HG03342 (cell line): ENCODE data around the gene DENND2C.
A peak's percentile ranks its signal among the peaks of the same experiment; 100 is the strongest.

Source experiments
- ATAC-seq: cut with Tn5 transposase; IDR thresholded peaks from one replicate; pipeline ENCODE4 v1.9.1; 2021; ENCODE audit warnings: mild to moderate bottlenecking, moderate library complexity; ENCODE audit not compliant: unreplicated experiment

The DENND2C gene

DNA sequence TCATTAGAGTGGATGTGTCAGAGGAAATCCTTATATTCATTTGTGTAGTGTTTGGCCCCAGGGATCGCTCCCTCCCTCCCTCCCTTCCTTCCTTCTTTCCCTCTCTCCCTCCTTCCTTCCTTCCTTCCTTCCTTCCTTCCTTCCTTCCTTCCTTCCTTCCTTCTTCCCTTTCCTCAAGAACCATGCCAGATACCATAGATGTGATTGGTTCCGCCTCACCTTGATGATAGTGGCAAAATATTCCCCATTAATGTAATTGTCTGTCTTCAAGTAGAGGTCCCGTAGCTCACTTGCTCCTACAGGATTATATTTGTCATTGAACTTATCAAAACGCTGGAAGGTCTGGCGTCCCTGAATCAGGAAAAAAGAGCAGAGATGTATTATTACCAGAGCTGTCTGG, 7.8 kb upstream of the DENND2C start:
- no peak for ATAC-seq

DNA sequence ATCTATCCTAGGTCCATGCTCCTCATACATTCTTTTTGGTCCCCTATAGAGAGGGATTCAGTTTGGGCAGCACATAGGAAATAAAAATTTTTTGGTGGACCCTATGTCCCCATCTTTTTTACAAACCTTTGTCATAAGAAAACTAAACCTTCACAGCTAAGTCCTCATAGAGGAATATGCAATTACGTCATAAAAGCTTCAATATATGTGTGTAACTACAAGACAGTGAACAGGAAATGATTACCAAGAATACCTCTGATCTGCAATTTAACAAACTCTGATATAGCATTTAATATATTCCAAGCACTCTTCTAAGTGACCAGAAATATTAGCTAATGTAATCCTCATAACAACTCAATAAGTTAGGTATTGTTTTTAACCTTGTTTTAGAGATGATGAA, 6.3 kb upstream of the DENND2C start:
- ATAC-seq, result no peak

DNA sequence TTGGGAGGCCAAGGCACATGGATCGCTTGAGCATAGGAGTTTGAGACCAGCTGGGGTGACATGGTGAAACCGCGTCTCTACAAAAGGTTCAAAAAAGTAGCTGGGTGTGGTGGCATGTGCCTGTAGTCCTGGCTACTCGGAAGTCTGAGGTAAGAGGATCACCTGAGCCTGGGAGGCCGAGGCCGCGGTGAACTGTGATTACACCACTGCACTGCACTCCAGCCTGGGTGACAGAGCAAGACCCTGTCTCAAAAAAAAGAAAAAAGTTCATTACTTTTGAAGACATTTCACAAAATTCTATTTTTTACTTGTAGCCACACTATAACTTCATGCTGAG, 2.1 kb upstream of the DENND2C start:
- no peak for ATAC-seq

DNA sequence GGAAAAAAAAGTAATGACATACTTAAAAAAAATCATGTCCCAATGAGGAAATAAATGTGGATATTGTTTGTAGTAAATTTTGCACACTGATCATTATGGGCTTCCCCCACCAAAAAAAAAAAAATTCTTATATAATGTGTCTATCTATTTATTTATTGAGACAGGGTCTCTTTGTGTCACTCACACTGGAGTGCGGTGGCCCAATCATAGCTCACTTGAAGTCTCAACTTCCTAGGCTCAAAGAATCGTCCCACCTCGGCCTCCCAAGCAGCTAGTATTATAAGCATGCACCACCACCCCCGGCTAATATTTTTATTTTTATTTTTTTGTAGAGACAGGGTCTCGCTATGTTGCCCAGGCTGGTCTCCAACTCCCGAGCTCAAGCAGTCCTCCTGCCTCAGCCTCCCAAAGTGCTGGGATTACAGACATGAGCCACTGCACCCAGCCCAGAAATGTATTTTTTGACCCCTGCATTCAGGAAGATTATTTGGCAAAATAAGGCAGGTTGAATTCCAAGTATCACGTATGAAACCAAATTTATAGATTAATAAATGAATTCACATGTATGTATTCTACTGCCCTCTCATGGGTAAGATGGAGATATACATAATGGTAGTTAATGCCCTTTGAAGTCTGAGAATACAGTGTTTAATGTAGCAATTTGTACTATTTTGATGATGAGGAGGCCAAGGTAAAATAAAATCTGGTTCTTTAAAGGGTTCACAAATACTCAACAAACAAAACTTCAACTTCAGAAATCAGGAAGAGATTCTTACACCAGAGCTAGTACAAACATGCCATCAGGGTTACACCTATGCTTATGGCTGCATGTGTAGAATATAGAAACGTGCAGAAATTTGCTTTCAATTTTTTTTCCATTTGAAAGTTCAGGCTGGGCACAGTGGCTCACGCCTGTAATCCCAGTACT, 1.4 kb upstream of the DENND2C start:
- ATAC-seq, result no peak

DNA sequence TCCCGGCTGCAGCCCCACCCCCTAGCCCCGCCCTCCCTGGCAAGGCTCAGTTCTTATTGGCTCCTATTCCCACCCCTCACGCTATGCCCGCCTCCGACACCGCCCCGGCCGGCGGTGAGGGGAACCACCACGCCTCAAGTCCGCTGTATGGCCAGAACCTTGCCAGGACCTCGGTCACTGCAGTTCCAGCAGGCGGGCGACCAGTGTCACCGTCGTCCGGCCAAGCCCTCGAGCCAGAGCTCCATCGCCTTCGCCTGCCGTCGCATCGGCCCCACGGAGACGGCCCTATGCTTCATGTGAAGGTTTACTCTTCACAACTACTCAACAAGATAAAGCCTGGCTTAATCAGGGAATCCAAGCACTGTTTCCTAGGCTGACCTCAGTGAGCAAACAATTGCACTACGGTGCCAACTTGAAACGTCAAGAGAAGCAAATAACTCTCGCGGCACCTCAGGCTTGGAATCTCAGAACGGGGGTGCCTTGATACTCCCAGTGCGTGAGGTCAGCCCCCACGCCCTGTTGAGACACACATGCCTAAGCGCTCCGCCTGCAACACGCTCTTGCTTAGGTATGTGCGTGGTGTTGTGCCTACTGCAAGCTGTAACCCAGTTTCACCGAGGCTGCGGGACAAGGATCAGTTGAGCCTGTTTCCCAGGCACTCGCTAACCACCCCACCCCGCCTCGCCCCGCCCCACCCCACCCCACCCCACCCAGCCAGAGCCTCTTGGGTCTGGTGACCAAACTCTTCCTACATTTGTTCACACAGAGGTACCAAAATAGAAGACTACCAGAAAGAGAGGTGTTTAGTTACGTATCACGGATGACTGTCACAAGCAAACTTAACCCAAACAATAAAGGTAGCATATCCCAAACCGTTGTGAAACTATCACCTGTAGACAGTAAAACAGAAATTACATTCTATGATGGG, 498 bp upstream of the DENND2C start:
- ATAC-seq, result peak; percentile 97

DNA sequence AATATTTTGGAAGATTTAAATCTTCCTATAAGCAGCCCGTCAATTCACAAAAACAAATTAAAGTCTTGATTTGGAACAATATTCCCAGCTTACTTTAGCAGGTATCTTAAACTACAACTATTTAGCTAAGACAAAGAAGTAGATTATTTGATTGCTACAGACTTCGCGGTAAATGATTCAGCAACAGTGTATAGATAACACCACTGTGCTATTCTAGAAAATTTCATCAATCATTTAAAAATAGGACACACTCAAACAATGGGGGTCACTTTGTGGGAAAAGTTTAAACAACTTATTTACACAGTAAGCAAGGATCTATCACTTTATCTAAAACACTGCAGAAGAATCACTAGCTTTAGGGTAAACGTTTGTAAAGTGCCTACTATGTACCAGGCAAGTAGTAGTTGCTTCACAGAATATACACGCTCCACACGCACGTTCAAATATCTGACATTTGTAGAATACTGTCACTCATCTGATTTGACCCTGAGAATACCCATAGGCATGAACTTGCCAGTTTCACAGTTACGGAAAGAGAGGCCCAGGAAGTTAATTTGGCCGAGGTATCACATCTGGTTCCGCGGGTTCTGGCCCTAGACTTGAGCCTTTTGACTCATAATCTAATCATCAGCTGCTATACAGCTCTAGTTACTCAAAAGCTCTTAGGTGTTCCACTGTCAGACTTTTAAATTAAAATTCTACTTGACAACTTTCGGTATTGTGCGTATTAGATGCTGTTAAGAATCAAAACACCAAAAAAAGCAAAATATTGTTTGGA, 876 bp downstream of the DENND2C start:
- no peak for ATAC-seq

DNA sequence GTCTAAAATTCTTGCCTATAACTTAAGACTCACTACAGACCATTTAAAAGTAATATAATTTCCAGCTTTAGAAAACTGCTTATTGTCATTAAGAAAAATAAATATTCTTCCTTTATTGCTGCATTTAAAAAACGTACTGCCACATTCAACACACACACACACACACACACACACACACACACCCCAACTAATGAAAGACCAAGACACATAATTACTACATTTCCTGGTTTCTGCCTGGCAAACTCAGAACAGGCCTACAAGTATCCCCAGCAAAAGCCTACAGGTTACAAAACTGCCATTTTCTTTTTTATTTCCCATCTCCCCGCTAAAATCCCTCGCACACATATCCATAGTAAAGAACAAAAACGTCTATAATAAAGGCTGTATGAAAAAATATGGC, 1.5 kb downstream of the DENND2C start:
- ATAC-seq, result no peak

DNA sequence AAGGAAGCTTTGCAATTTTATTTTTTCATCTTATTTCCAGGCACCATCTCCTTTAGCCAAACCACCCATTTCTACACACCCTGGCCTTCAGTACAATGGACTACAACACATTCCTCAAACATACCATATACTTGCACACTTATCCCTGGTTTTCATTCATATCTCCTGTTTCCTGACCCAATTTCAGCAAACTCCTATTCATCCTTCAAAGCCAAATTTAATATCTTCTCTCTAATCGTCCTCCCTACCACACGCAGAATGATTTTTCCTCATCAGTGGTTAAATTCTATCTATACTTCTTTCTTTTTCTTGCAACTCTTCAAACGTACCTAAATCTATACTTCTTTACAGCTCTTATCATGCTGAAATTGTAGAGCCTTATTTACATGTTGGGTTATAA, 2.9 kb downstream of the DENND2C start:
- no peak for ATAC-seq

DNA sequence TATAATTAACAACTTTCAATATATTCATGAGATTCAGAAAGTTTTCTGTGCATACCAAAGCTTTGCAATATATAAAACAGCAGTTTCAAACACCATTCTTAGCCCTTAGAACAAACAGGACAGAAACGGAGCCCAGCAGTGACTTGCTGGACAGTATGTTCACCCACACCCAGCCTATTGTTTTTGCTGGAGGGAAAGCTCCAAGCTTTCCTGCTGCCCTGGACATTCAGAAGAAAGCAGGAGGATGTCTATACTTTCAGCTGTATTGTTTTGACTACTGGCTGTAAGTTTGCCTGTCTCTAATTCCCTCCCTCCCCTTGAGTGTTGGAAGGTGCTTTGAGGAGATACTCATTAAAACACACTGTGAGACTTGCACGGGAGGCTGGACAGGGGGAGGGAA, 9.6 kb downstream of the DENND2C start:
- ATAC-seq, result no peak

DNA sequence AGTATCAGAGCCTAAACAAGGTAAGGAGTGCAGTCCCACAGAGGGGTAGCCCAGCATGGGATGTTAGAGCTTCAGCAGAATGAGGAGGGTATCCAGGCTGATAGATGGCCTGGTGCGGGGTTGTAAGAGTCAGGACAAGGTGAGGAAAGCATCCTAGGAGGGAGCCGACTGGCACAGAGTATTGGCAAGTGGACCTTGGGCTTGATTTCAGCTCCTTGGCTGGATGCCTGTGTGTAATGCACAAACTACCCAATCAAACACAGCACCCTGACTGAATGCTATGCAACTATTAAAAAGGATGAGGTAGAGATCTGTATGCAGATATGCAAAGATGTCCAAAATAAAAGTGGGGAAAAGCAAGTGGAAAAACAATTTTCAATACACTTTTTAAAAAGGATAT, 18.0 kb downstream of the DENND2C start:
- no peak for ATAC-seq

DNA sequence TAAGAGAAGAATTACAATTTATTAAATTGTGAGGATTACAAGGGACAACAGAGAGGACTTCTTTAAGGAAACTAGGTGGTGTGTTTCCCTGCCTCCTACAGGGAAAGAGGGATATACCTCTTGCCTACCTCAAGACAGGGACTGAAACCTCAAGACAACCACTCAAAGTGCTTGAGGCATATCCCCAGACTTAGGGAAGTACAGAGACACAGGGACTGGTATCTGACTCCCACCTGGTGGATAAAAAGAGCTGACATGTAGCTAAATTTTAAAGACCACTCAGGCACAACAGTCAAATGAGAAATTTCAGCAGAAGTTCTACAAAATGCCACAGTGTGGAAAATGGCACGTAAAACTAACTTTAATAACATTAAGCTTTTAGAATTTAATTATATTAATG, 21.3 kb downstream of the DENND2C start:
- ATAC-seq, result no peak

DNA sequence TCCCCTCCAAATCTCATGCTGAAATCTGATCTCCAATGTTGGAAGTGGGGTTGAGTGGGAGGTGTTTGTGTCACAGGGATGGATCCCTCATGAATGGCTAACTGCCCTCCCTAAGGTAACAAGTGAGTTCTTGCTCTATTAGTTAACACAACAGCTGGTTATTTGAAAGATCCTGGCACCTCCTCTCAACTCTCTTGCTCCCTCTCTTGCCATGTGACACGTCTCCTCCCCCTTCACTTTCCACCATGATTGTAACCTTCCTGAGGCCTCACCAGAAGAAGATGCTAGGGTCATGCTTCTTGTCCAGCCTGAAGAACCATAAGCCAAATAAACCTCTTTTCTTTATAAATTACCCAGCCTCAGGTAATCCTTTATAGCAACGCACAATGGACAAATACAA, 28.5 kb downstream of the DENND2C start:
- ATAC-seq, result no peak

DNA sequence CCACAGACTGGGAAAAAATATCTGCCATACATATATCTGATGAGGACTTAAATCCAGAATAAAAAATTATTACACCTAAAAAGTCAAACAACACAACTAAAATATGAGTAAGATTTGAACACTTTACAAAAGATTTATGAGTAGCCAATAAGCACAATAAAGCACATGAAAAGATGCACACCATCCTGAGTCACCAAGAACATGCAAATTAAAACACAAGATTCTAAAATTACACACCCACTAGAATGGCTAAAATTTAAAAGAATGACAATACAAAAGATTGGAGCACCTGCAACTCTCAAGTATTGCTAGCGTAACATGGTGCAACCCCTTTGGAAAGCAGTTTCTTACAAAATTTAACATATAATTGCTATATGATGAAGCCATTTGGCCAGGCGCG, 30.9 kb downstream of the DENND2C start:
- no peak for ATAC-seq

DNA sequence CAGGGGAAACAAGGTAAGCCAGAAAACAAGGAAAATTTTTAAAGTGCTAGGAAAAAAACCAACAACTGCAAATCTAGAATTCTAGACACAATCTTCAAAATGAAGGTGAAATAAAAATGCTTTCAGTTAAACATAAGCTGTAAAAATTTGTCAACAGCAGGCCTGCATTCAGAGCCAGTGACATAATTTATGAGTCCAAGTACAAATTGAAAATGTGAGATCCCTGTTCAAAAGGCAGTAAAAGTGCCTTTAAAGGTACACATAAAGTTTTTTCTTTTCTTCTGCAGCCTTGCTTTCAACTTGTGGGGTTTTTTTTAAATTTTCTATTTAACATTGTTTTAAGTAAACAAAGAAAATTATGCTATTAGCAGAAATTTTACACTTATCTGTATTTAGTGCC, 37.4 kb downstream of the DENND2C start:
- ATAC-seq, result no peak

DNA sequence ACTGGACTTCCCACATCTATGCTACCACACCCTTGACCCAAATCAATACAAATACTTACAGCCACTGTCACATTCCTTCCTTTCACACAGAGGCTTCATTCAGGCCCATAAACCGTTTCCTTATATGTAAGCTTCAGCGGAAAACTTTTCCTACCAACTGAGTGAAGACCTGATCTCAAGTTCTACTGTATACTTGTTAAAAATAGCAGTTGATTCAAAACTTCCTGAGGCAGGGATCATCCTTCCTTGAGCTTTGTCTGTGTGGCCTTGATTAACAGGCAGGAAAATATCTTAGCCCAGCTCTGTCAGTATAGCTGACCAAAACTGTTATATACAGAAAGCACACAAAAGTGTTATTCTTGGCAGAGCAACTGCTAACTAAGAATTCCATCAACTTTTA, 42.7 kb downstream of the DENND2C start:
- no peak for ATAC-seq

DNA sequence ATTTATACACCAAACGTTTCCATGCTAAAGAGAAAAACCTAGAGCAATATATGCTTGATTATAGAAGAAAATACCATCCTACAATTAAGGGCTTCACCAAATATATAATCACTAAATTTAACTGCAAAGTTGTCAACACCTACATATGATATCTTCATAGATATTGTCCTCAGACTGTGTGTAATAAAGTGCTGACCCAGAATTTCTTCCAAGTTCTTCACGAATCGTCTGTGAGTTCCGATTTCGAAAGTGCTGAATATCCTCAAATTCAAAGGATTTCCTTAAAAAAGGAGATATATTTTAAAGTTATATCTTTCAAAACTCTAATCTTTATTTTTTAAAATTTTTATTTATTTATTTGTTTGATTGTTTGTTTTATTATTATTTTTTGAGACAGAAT, 46.5 kb downstream of the DENND2C start:
- no peak for ATAC-seq

DNA sequence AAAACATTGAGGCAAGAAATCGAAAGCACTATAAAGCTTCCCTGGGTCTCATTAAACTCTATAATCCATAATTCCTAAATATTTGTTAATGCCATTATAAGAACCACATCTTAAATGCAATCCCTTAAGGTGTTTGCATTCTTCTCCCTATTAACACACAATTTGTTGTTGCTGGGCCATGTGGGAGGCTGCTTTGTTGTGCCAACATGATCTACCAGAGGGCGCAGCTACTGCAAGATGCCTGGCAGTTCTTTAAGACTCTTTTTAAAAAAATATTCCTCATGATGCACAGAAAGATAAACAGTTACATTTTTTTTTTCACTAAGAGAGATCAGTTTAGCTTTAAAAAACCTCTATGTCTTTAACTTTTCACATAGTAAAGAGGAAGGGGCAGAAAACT, 49.4 kb downstream of the DENND2C start:
- ATAC-seq, result no peak

DNA sequence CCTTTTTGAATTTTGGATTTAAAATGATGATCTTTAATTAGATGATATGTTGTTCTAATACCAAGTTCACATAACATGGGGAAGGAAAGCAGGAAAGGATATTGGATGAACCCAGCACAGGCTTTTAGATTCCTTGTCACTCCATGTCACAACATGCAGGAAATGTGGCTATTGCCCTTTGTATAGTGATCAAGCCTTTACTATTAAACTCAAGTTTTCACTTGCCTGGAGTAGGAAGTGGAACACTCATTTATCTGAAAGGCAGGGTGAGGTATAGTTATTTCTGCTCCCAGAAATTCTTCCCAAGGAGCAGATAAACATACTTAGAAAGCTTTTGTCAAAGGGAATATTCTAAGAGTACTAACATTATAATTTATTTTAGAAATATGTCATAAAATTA, 51.2 kb downstream of the DENND2C start:
- no peak for ATAC-seq

DNA sequence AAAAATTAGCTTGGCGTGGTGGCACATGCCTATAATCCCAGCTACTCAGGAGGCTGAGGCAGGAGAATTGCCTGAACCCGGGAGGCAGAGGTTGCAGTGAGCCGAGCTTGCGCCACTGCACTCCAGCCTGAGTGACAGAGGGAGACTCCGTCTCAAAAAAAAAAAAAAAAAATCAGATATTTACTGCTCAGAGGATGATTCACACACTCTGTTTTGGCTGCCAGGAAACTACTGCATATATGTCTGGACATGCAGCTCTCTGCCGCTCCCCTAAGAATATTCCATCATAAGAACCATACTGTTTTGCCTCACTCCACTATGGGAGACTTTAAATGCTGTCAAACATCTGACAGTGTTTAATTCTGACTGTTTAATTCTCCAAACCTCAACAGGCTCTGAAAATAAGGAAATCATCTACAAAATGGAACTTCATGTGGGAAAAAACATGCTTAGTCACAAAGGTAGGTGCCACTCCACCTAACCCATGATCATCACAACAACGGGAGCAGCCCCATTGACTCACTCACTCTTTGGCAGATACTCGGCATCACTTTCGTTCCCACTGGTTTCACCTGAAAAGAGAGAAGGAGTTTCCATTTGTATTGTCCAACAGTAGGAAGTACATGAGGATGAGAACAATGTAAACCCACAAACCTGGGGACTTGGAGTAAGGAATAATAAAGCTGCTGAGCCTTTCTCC, 59.2 kb downstream of the DENND2C start:
- ATAC-seq, result no peak

DNA sequence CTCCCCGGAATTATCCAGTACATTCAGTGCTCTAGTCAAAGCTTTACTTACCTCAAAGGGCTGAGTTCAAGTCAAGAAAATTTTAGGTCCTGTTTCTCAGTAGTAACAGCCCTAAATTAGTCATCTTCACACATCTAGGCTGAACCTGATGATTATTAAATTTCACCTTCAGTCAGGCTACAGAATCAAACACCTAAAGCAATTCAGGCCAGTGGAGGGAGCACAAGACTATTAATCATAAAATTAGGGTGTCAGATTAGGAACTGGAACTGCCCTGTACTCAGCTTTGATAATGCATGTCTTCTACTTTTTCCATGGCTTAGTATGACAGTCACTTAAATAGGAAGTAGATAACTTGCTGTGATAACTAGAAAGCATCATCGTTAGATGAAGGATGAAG, 60.0 kb downstream of the DENND2C start:
- ATAC-seq, result no peak

DNA sequence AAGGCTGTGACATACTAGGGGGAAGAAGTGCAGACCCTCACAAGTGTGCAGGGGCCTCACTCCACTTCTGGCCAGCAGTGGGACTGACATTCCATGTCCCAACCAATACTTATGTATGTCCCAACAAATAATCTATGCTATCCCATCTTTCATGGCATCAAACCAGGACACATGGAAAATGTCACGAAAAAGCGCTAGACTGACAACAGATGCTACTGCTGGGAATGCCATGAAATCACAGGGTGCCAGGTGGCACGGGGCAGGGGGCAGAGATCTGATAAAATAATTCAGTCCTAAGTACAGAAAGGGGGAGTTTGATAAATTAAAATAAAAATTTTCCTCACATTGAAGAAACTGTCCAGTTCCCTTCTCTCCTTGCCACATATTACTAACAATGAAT, 60.8 kb downstream of the DENND2C start:
- ATAC-seq, result no peak
